WTC11 (cell line): ENCODE results near the gene RBBP7. TPM values are rescaled to one million over a fixed set of nuclear protein-coding genes. Genes with fewer than 3 reads are reported as not detected.

Experiments
- ATAC-seq: fragments of 200-7000 bp; cut with Tn5 transposase; 2 replicates; pipeline ENCODE4 v1.10.0; 2021; ENCODE audit warnings: mild to moderate bottlenecking, moderate library complexity
- CTCF ChIA-PET: fragments of 300-600 bp; sonication (Branson Sonifier 250); formaldehyde crosslinking; loops from one replicate; lab custom pipeline; 2021; ENCODE audit warnings: antibody characterized with exemption; lab: Charles Lee
- POLR2A ChIA-PET: fragments of 350-600 bp; sonication (Branson Sonifier 250); formaldehyde crosslinking; loops from one replicate; lab custom pipeline; 2021; ENCODE audit warnings: antibody characterized with exemption; lab: Charles Lee
- DNase-seq: peaks from one replicate; pipeline ENCODE4 v3.0.0; 2021; ENCODE audit warnings: low spot score
- H3K27ac Mint-ChIP-seq: 2 replicates; pipeline ENCODE4 v1.8.0; 2021; ENCODE audit warnings: mixed read lengths
- H3K27me3 Mint-ChIP-seq: 2 replicates; pipeline ENCODE4 v1.8.0; 2021; ENCODE audit warnings: low read depth, mild to moderate bottlenecking, moderate library complexity, mixed read lengths
- H3K36me3 Mint-ChIP-seq: 2 replicates; pipeline ENCODE4 v1.8.0; 2021; ENCODE audit warnings: mixed read lengths
- H3K4me1 Mint-ChIP-seq: 2 replicates; pipeline ENCODE4 v1.8.0; 2022; ENCODE audit warnings: mixed read lengths
- H3K4me3 Mint-ChIP-seq: 2 replicates; pipeline ENCODE4 v1.8.0; 2021; ENCODE audit warnings: mild to moderate bottlenecking, moderate library complexity, mixed read lengths
- H3K9me3 Mint-ChIP-seq: 2 replicates; pipeline ENCODE4 v1.8.0; 2021; ENCODE audit warnings: mixed read lengths
- ATF6 ChIP-seq: sonication (generic); formaldehyde crosslinking; IDR thresholded peaks from 2 replicates; pipeline ENCODE4 v1.8.1; 2023; ENCODE audit warnings: mild to moderate bottlenecking, missing genetic modification reagents
- CDX4 ChIP-seq: fragments of 250-450 bp; sonication (Bioruptor Pico); IDR thresholded peaks from 2 replicates; pipeline ENCODE4 v1.9.0; 2021; ENCODE audit warnings: moderate library complexity, mild to moderate bottlenecking, inconsistent platforms, borderline replicate concordance
- E2F1 ChIP-seq: sonication (generic); formaldehyde crosslinking; IDR thresholded peaks from 2 replicates; pipeline ENCODE4 v1.8.0; 2022; ENCODE audit warnings: mild to moderate bottlenecking, missing genetic modification reagents
- ELF4 ChIP-seq: sonication (generic); formaldehyde crosslinking; IDR thresholded peaks from 2 replicates; pipeline ENCODE4 v1.8.1; 2022; ENCODE audit warnings: low read depth, mild to moderate bottlenecking, moderate library complexity, missing genetic modification reagents
- FOXK1 ChIP-seq: sonication (generic); formaldehyde crosslinking; IDR thresholded peaks from 2 replicates; pipeline ENCODE4 v1.8.0; 2022; ENCODE audit warnings: mild to moderate bottlenecking, moderate library complexity, missing genetic modification reagents
- FOXP1 ChIP-seq: sonication (generic); formaldehyde crosslinking; IDR thresholded peaks from 2 replicates; pipeline ENCODE4 v1.8.0; 2022; ENCODE audit warnings: missing genetic modification reagents, mild to moderate bottlenecking, moderate library complexity, borderline replicate concordance
- GRHL2 ChIP-seq: fragments of 250-450 bp; sonication (Bioruptor Pico); IDR thresholded peaks from 2 replicates; pipeline ENCODE4 v1.8.0; 2022; ENCODE audit warnings: mild to moderate bottlenecking, moderate library complexity; ENCODE audit not compliant: insufficient replicate concordance, severe bottlenecking
- HMGA2 ChIP-seq: fragments of 250-450 bp; sonication (Bioruptor Pico); IDR thresholded peaks from 2 replicates; pipeline ENCODE4 v1.4.0; 2021; ENCODE audit warnings: mild to moderate bottlenecking, moderate library complexity
- HMGXB4 ChIP-seq: sonication (generic); formaldehyde crosslinking; IDR thresholded peaks from 2 replicates; pipeline ENCODE4 v1.8.1; 2023; ENCODE audit warnings: mild to moderate bottlenecking, moderate library complexity, missing genetic modification reagents
- IRF1 ChIP-seq: sonication (generic); formaldehyde crosslinking; IDR thresholded peaks from 2 replicates; pipeline ENCODE4 v1.8.0; 2023; ENCODE audit warnings: missing genetic modification reagents
- KAT7 ChIP-seq: sonication (generic); formaldehyde crosslinking; IDR thresholded peaks from 2 replicates; pipeline ENCODE4 v1.8.1; 2023; ENCODE audit warnings: missing genetic modification reagents, mild to moderate bottlenecking, borderline replicate concordance
- MAX ChIP-seq: sonication (generic); formaldehyde crosslinking; IDR thresholded peaks from 2 replicates; pipeline ENCODE4 v1.8.0; 2022; ENCODE audit warnings: mild to moderate bottlenecking, missing genetic modification reagents
- NR1H2 ChIP-seq: sonication (generic); formaldehyde crosslinking; IDR thresholded peaks from 2 replicates; pipeline ENCODE4 v1.9.0; 2021; ENCODE audit warnings: mild to moderate bottlenecking, moderate library complexity, missing genetic modification reagents
- NR2C2 ChIP-seq: sonication (generic); formaldehyde crosslinking; IDR thresholded peaks from 2 replicates; pipeline ENCODE4 v1.8.0; 2022; ENCODE audit warnings: mild to moderate bottlenecking, missing genetic modification reagents
- PREB ChIP-seq: sonication (generic); formaldehyde crosslinking; IDR thresholded peaks from 2 replicates; pipeline ENCODE4 v1.8.1; 2022; ENCODE audit warnings: mild to moderate bottlenecking, missing genetic modification reagents, moderate library complexity, borderline replicate concordance
- RELA ChIP-seq: sonication (generic); formaldehyde crosslinking; IDR thresholded peaks from 2 replicates; pipeline ENCODE4 v1.8.1; 2022; ENCODE audit warnings: missing genetic modification reagents, mild to moderate bottlenecking, borderline replicate concordance
- SMAD3 ChIP-seq: sonication (generic); formaldehyde crosslinking; IDR thresholded peaks from 2 replicates; pipeline ENCODE4 v1.8.0; 2022; ENCODE audit warnings: missing genetic modification reagents, mild to moderate bottlenecking, borderline replicate concordance
- TP53 ChIP-seq: sonication (generic); formaldehyde crosslinking; IDR thresholded peaks from 2 replicates; pipeline ENCODE4 v1.8.1; 2023; ENCODE audit warnings: mild to moderate bottlenecking, missing genetic modification reagents
- ZNF121 ChIP-seq: sonication (generic); formaldehyde crosslinking; IDR thresholded peaks from 2 replicates; pipeline ENCODE4 v1.8.0; 2023; ENCODE audit warnings: missing genetic modification reagents
- ZNF138 ChIP-seq: sonication (generic); formaldehyde crosslinking; conservative IDR thresholded peaks from 2 replicates; pipeline ENCODE4 v1.8.1; 2022; ENCODE audit warnings: mild to moderate bottlenecking, moderate library complexity, missing genetic modification reagents
- ZNF219 ChIP-seq: sonication (generic); formaldehyde crosslinking; IDR thresholded peaks from 2 replicates; pipeline ENCODE4 v1.8.0; 2023; ENCODE audit warnings: missing genetic modification reagents, mild to moderate bottlenecking, borderline replicate concordance
- ZNF425 ChIP-seq: fragments of 250-450 bp; sonication (Bioruptor Pico); conservative IDR thresholded peaks from 2 replicates; pipeline ENCODE4 v1.9.0; 2021; ENCODE audit warnings: mild to moderate bottlenecking
- ZNF671 ChIP-seq: fragments of 250-450 bp; sonication (Bioruptor Pico); IDR thresholded peaks from 2 replicates; pipeline ENCODE4 v1.8.0; 2021; ENCODE audit warnings: mild to moderate bottlenecking
- total RNA-seq: library from RNA; stranded (reverse); gene quantifications from 3 replicates; pipeline ENCODE4 v1.2.3, GENCODE V29; 2021

The RBBP7 gene
- total RNA-seq, 1 experiment from 2014 or later, result 120 TPM

GRCh38 chrX:16867947-16868346 is 2.2 kb downstream of the RBBP7 start:
- Mint-ChIP-seq H3K4me1 (peaks cover 25% of the 10 kb centered on the region), H3K4me3 (peak overlapping the region; percentile 93), H3K36me3 (peaks cover 21% of the 10 kb centered on the region), H3K27ac (no peak overlapping the region), H3K9me3 (no peaks in the 10 kb centered on the region), H3K27me3 (no peaks in the 10 kb centered on the region)
- ATAC-seq (no peak), DNase-seq (no peak)
- POLR2A ChIA-PET, result no interaction called here
- TF ChIP-seq HMGXB4 (CRISPR knock-in tag) (no peak), ZNF219 (CRISPR knock-in tag) (no peak), ZNF121 (CRISPR knock-in tag) (no peak), MAX (CRISPR knock-in tag) (no peak), FOXK1 (no peak), ELF4 (CRISPR knock-in tag) (no peak), ZNF671 (CRISPR knock-in tag) (no peak), SMAD3 (no peak), E2F1 (CRISPR knock-in tag) (no peak), PREB (CRISPR knock-in tag) (no peak), ZNF425 (no peak), HMGA2 (CRISPR knock-in tag) (no peak), NR1H2 (CRISPR knock-in tag) (no peak), IRF1 (no peak), FOXP1 (CRISPR knock-in tag) (no peak), CDX4 (no peak), KAT7 (CRISPR knock-in tag) (no peak), RELA (no peak)
- CTCF ChIA-PET, result interaction anchor here (1.1 kb wide), 1 partner anchor 15 kb away, joined by 4 read pairs; no protein-coding TSS in a partner anchor

GRCh38 chrX:16862829-16863228 is 7.3 kb downstream of the RBBP7 start:
- ChIA-PET POLR2A (no interaction called here), CTCF (no interaction called here)
- ATAC-seq, result no peak
- H3K27ac Mint-ChIP-seq, result no peak overlapping the region
- no peak for DNase-seq
- peaks cover 47% of the 10 kb centered on the region for H3K36me3 Mint-ChIP-seq
- no peak overlapping the region for H3K4me3 Mint-ChIP-seq
- no peaks in the 10 kb centered on the region for H3K9me3 Mint-ChIP-seq
- no peaks in the 10 kb centered on the region for H3K27me3 Mint-ChIP-seq
- no peaks in the 10 kb centered on the region for H3K4me1 Mint-ChIP-seq
- TF ChIP-seq TP53 (CRISPR knock-in tag) (no peak), IRF1 (no peak), NR2C2 (no peak), ZNF138 (CRISPR knock-in tag) (no peak), ATF6 (no peak), HMGA2 (CRISPR knock-in tag) (no peak), NR1H2 (CRISPR knock-in tag) (no peak), GRHL2 (CRISPR knock-in tag) (no peak)
